ENCODE measurements around the gene LTB4R2.

GRCh38 chr14:24348186-24348585 is 38.2 kb downstream of the LTB4R2 start:
- TF ChIP-seq CTCF (conservative IDR thresholded peaks at IDR 0.05; ENCODE audit: low read depth in 2 of 2) = no peak
- TF ChIP-seq ETS1 (IDR thresholded peaks at IDR 0.05) = no peak
- no peak for TF ChIP-seq EZH2phosphoT487 (IDR thresholded peaks at IDR 0.05; ENCODE audit: unreplicated experiment)
- no peak for TF ChIP-seq NANOG (IDR thresholded peaks at IDR 0.05; ENCODE audit: borderline replicate concordance)
- TF ChIP-seq EZH2 (IDR thresholded peaks at IDR 0.05; ENCODE audit: low read depth, unreplicated experiment) = no peak
- TF ChIP-seq POLR2AphosphoS5 (IDR thresholded peaks at IDR 0.05; ENCODE audit: low read depth) = no peak
- TF ChIP-seq CREB1 (CRISPR knock-in tag; IDR thresholded peaks at IDR 0.05; ENCODE audit: low read depth) = no peak
- TF ChIP-seq REST (IDR thresholded peaks at IDR 0.05; ENCODE audit: unreplicated experiment) = no peak
- TF ChIP-seq ZNF462 (CRISPR knock-in tag; IDR thresholded peaks at IDR 0.05) = no peak
- TF ChIP-seq ZNF114 (CRISPR knock-in tag; IDR thresholded peaks at IDR 0.05) = no peak
- TF ChIP-seq STAT1 (IDR thresholded peaks at IDR 0.05; ENCODE audit: unreplicated experiment) = no peak
- TF ChIP-seq JUNB (IDR thresholded peaks at IDR 0.05; ENCODE audit: unreplicated experiment) = no peak
- no peak for TF ChIP-seq ZNF331 (CRISPR knock-in tag; IDR thresholded peaks at IDR 0.05; ENCODE audit: low read depth)

Measured in GM23338 (cell line).